Pancreas (tissue), 10 donors: ENCODE results near the gene BTF3L4. TPM values are rescaled to one million over a fixed set of nuclear protein-coding genes. Genes with fewer than 3 reads are reported as not detected.

Source experiments
- ATAC-seq, 4 donors: fragments of 200-7000 bp; cut with Tn5 transposase; one replicate each; pipeline versions ENCODE4 v1.8.0 to v1.9.1; 2020; ENCODE audit warnings: mild to moderate bottlenecking in 4 of 4, moderate library complexity in 4 of 4
- DNase-seq, 6 donors: peaks; one replicate each; pipeline ENCODE4 v3.0.0-alpha.2; 2020
- FAIRE-seq: peaks from 2 replicates; lab custom pipeline; 2012; peaks lifted over from hg19 to GRCh38; lab: Jason Lieb, UNC
- H3K27ac ChIP-seq, 4 donors: fragments of 200-600 bp; sonication (generic); 1 replicate in 3 of 4; 2 replicates in 1 of 4; pipeline versions ENCODE4 v1.5.0 to v1.8.0; 2020
- H3K27me3 ChIP-seq, 4 donors: fragments of 200-600 bp; one replicate each; pipeline ENCODE4 v1.8.0; 2021
- H3K36me3 ChIP-seq, 3 donors: fragments of 200-600 bp; sonication (generic) in 1 of 3; one replicate each; pipeline versions ENCODE4 v1.5.0 to v1.8.0; 2020 to 2021
- H3K4me1 ChIP-seq, 3 donors: fragments of 200-600 bp; one replicate each; pipeline ENCODE4 v1.8.0; 2021
- H3K4me3 ChIP-seq, 4 donors: fragments of 200-600 bp; sonication (generic) in 2 of 4; one replicate each; pipeline versions ENCODE4 v1.5.0 to v1.8.0; 2020 to 2021
- H3K9me3 ChIP-seq, 4 donors: fragments of 200-600 bp; one replicate each; pipeline ENCODE4 v1.8.0; 2021
- CTCF ChIP-seq, 4 donors: fragments of 200-600 bp; sonication (generic) in 3 of 4; IDR thresholded peaks; one replicate each; pipeline versions ENCODE4 v1.5.0 to v1.8.0; 2021; ENCODE audit warnings: antibody characterized with exemption in 4 of 4
- WGBS, 2 donors: extraction: QIAGEN DNeasy Blood & Tissue Kit; methylation state at CpG; one replicate each; pipeline ENCODE4 v1.1.7; 2013; 5-methylcytosine and 5-hydroxymethylcytosine counted together
- intact Hi-C, 3 donors: fragments of 100-400 bp; cut with DNase I; formaldehyde crosslinking; loops; one replicate each; pipeline versions ENCODE4 v1.11.1 to v1.14.2; 2022
- polyA plus RNA-seq, 2 donors: library from polyadenylated mRNA; stranded (reverse); fragments of 200-250 nt; gene quantifications; one replicate each; pipeline ENCODE4 v1.2.3, GENCODE V29; 2013
- total RNA-seq, 6 donors: library from RNA; stranded (reverse); fragmentation: NEBNext Ultra II Directional in 4 of 6; extraction: Animal tissue kit (Norgen Biotek cat#: 25700) in 4 of 6; gene quantifications; one replicate each; pipeline versions ENCODE4 v1.2.1 to v1.2.4, GENCODE V29; 2021 to 2023
- donor health status: healthy with polysubstance abuse.
- donor health status: DM: no; HTN: no; CAD: no; lungs with moderate emphysema.
- donor health status: DM: no; HTN: no; CAD: no.
- donor health status: control.
- donor health status: control.
- donor health status: Bipolar disorder and iron deficiency.
- donor health status: DM: yes; HTN: yes; CAD: no.
- donor health status: DM: no; HTN: no; CAD: no.
- donor health status: DM: no; HTN: no; CAD: no.
- donor health status: DM: yes; HTN: yes; CAD: no.

BTF3L4 gene
- total and polyA plus RNA-seq, 8 donors = 15.8 to 29.7 (median 23.4) TPM

- no peak for TF ChIP-seq CTCF (IDR thresholded peaks at IDR 0.05)
- Histone ChIP-seq H3K9me3 (no peaks in the 10 kb centered on the region), H3K4me1 (peaks cover 22 to 32% (median 29%) of the 10 kb centered on the region in 3 donors), H3K27ac (peak within 1 kb of the TSS; percentile 64 to 84 (median 80)), H3K27me3 (no peaks in the 10 kb centered on the region), H3K36me3 (no peaks in the 10 kb centered on the region), H3K4me3 (peak within 1 kb of the TSS; percentile 52 to 85 (median 70))
- DNase-seq = peak; percentile 80 to 91 (median 82)
- 2 to 3% methylated on average over 73 to 78 of the region's 78 CpGs for WGBS, 2 donors
- intact Hi-C loops = no loop called here
- ATAC-seq = peak; percentile 85 to 93 (median 90)
- FAIRE-seq = no peak
Measured at GRCh38 chr1:52033190-52034049, 22.7 kb upstream of the BTF3L4 start, which contains the start of gene KTI12. Gene KTI12, minus strand, starts transcription at chr1:52033810. Its CDS starts 49 bp downstream, at chr1:52033761.

GRCh38 chr1:52034050-52034384, 22.1 kb upstream of the BTF3L4 start:
- Histone ChIP-seq H3K9me3 (no peaks in the 10 kb centered on the region), H3K4me1 (peaks cover 19 to 28% (median 27%) of the 10 kb centered on the region in 3 donors), H3K36me3 (no peaks in the 10 kb centered on the region), H3K27me3 (no peaks in the 10 kb centered on the region), H3K27ac (peak overlapping the region; percentile 64 to 84 (median 80)), H3K4me3 (peak overlapping the region in 3 of 4 donors; percentile 52 to 85 (median 68))
- no peak for FAIRE-seq
- no peak for ATAC-seq
- no peak for DNase-seq
- intact Hi-C loops = no loop called here
- no peak for TF ChIP-seq CTCF (IDR thresholded peaks at IDR 0.05)
- 84 to 88% methylated on average over 2 of the region's 2 CpGs for WGBS, 2 donors

GRCh38 chr1:52037402-52037814, 18.7 kb upstream of the BTF3L4 start:
- ATAC-seq (peak in 3 of 4 donors; percentile 11 to 41 (median 34)), FAIRE-seq (no peak), DNase-seq (peak in 2 of 6 donors; percentile 29 to 37)
- WGBS, 2 donors = 72 to 74% methylated on average over 5 of the region's 5 CpGs
- Histone ChIP-seq H3K9me3 (no peaks in the 10 kb centered on the region), H3K27me3 (no peaks in the 10 kb centered on the region), H3K4me1 (peaks cover 0 to under 1% (median 0%) of the 10 kb centered on the region in 3 donors), H3K27ac (no peak overlapping the region), H3K36me3 (no peaks in the 10 kb centered on the region), H3K4me3 (no peak overlapping the region)
- intact Hi-C loops = no loop called here
- TF ChIP-seq CTCF (IDR thresholded peaks at IDR 0.05) = no peak

GRCh38 chr1:52037909-52038308, 18.2 kb upstream of the BTF3L4 start:
- Histone ChIP-seq H3K4me1 (no peaks in the 10 kb centered on the region), H3K9me3 (no peaks in the 10 kb centered on the region), H3K27ac (no peak overlapping the region), H3K4me3 (no peak overlapping the region), H3K27me3 (no peaks in the 10 kb centered on the region), H3K36me3 (no peaks in the 10 kb centered on the region)
- FAIRE-seq = no peak
- WGBS, 2 donors = 43 to 65% methylated on average over 1 of the region's 1 CpG
- intact Hi-C loops = no loop called here
- TF ChIP-seq CTCF (IDR thresholded peaks at IDR 0.05) = no peak
- no peak for ATAC-seq
- no peak for DNase-seq
